Measurements from ENCODE around the gene GFM1.

DNA sequence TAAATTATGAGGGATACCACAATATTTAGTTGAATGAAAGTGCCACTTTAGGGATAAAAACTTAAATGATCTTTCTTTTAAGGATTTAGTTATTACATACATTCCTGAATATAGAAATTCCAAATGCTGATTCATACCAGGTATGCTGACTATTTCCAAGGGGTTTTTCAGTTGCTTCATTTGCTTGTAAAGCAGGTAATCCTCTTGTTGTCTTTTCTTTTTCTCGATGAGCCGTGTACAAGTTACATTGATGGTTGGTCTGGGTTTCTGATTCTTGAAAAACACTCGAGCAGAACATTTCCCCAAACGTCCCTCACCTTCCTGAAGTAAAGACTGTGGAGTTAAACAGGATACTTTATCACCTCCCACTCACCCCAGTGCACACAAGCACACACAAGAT is 66.3 kb downstream of the GFM1 start:
- TF ChIP-seq, protein P1, sequence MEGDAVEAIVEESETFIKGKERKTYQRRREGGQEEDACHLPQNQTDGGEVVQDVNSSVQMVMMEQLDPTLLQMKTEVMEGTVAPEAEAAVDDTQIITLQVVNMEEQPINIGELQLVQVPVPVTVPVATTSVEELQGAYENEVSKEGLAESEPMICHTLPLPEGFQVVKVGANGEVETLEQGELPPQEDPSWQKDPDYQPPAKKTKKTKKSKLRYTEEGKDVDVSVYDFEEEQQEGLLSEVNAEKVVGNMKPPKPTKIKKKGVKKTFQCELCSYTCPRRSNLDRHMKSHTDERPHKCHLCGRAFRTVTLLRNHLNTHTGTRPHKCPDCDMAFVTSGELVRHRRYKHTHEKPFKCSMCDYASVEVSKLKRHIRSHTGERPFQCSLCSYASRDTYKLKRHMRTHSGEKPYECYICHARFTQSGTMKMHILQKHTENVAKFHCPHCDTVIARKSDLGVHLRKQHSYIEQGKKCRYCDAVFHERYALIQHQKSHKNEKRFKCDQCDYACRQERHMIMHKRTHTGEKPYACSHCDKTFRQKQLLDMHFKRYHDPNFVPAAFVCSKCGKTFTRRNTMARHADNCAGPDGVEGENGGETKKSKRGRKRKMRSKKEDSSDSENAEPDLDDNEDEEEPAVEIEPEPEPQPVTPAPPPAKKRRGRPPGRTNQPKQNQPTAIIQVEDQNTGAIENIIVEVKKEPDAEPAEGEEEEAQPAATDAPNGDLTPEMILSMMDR (conservative IDR thresholded peaks at IDR 0.05; ENCODE audit: low read depth in 2 of 2), result no peak
- TF ChIP-seq POLR2AphosphoS5 (IDR thresholded peaks at IDR 0.05; ENCODE audit: low read depth) (no peak), EZH2 (IDR thresholded peaks at IDR 0.05; ENCODE audit: low read depth, unreplicated experiment) (no peak), CREB1 (CRISPR knock-in tag; IDR thresholded peaks at IDR 0.05; ENCODE audit: low read depth) (no peak), EZH2phosphoT487 (IDR thresholded peaks at IDR 0.05; ENCODE audit: unreplicated experiment) (no peak), NANOG (IDR thresholded peaks at IDR 0.05; ENCODE audit: borderline replicate concordance) (no peak), ZNF331 (CRISPR knock-in tag; IDR thresholded peaks at IDR 0.05; ENCODE audit: low read depth) (no peak), ZNF114 (CRISPR knock-in tag; IDR thresholded peaks at IDR 0.05) (no peak)
- TF ChIP-seq, protein P2, sequence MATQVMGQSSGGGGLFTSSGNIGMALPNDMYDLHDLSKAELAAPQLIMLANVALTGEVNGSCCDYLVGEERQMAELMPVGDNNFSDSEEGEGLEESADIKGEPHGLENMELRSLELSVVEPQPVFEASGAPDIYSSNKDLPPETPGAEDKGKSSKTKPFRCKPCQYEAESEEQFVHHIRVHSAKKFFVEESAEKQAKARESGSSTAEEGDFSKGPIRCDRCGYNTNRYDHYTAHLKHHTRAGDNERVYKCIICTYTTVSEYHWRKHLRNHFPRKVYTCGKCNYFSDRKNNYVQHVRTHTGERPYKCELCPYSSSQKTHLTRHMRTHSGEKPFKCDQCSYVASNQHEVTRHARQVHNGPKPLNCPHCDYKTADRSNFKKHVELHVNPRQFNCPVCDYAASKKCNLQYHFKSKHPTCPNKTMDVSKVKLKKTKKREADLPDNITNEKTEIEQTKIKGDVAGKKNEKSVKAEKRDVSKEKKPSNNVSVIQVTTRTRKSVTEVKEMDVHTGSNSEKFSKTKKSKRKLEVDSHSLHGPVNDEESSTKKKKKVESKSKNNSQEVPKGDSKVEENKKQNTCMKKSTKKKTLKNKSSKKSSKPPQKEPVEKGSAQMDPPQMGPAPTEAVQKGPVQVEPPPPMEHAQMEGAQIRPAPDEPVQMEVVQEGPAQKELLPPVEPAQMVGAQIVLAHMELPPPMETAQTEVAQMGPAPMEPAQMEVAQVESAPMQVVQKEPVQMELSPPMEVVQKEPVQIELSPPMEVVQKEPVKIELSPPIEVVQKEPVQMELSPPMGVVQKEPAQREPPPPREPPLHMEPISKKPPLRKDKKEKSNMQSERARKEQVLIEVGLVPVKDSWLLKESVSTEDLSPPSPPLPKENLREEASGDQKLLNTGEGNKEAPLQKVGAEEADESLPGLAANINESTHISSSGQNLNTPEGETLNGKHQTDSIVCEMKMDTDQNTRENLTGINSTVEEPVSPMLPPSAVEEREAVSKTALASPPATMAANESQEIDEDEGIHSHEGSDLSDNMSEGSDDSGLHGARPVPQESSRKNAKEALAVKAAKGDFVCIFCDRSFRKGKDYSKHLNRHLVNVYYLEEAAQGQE (IDR thresholded peaks at IDR 0.05; ENCODE audit: unreplicated experiment), result no peak
- TF ChIP-seq, protein P3, sequence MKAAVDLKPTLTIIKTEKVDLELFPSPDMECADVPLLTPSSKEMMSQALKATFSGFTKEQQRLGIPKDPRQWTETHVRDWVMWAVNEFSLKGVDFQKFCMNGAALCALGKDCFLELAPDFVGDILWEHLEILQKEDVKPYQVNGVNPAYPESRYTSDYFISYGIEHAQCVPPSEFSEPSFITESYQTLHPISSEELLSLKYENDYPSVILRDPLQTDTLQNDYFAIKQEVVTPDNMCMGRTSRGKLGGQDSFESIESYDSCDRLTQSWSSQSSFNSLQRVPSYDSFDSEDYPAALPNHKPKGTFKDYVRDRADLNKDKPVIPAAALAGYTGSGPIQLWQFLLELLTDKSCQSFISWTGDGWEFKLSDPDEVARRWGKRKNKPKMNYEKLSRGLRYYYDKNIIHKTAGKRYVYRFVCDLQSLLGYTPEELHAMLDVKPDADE (IDR thresholded peaks at IDR 0.05), result no peak
- TF ChIP-seq, protein P4, sequence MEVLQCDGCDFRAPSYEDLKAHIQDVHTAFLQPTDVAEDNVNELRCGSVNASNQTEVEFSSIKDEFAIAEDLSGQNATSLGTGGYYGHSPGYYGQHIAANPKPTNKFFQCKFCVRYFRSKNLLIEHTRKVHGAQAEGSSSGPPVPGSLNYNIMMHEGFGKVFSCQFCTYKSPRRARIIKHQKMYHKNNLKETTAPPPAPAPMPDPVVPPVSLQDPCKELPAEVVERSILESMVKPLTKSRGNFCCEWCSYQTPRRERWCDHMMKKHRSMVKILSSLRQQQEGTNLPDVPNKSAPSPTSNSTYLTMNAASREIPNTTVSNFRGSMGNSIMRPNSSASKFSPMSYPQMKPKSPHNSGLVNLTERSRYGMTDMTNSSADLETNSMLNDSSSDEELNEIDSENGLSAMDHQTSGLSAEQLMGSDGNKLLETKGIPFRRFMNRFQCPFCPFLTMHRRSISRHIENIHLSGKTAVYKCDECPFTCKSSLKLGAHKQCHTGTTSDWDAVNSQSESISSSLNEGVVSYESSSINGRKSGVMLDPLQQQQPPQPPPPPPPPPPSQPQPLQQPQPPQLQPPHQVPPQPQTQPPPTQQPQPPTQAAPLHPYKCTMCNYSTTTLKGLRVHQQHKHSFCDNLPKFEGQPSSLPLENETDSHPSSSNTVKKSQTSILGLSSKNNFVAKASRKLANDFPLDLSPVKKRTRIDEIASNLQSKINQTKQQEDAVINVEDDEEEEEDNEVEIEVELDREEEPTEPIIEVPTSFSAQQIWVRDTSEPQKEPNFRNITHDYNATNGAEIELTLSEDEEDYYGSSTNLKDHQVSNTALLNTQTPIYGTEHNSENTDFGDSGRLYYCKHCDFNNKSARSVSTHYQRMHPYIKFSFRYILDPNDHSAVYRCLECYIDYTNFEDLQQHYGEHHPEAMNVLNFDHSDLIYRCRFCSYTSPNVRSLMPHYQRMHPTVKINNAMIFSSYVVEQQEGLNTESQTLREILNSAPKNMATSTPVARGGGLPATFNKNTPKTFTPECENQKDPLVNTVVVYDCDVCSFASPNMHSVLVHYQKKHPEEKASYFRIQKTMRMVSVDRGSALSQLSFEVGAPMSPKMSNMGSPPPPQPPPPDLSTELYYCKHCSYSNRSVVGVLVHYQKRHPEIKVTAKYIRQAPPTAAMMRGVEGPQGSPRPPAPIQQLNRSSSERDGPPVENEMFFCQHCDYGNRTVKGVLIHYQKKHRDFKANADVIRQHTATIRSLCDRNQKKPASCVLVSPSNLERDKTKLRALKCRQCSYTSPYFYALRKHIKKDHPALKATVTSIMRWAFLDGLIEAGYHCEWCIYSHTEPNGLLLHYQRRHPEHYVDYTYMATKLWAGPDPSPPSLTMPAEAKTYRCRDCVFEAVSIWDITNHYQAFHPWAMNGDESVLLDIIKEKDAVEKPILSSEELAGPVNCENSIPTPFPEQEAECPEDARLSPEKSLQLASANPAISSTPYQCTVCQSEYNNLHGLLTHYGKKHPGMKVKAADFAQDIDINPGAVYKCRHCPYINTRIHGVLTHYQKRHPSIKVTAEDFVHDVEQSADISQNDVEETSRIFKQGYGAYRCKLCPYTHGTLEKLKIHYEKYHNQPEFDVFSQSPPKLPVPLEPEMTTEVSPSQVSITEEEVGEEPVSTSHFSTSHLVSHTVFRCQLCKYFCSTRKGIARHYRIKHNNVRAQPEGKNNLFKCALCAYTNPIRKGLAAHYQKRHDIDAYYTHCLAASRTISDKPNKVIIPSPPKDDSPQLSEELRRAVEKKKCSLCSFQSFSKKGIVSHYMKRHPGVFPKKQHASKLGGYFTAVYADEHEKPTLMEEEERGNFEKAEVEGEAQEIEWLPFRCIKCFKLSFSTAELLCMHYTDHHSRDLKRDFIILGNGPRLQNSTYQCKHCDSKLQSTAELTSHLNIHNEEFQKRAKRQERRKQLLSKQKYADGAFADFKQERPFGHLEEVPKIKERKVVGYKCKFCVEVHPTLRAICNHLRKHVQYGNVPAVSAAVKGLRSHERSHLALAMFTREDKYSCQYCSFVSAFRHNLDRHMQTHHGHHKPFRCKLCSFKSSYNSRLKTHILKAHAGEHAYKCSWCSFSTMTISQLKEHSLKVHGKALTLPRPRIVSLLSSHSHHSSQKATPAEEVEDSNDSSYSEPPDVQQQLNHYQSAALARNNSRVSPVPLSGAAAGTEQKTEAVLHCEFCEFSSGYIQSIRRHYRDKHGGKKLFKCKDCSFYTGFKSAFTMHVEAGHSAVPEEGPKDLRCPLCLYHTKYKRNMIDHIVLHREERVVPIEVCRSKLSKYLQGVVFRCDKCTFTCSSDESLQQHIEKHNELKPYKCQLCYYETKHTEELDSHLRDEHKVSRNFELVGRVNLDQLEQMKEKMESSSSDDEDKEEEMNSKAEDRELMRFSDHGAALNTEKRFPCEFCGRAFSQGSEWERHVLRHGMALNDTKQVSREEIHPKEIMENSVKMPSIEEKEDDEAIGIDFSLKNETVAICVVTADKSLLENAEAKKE (CRISPR knock-in tag; IDR thresholded peaks at IDR 0.05), result no peak
